Measurements from ENCODE around the gene ADAMTS18.

- TF ChIP-seq CTCF (conservative IDR thresholded peaks at IDR 0.05; ENCODE audit: low read length) (no peak), EZH2phosphoT487 (IDR thresholded peaks at IDR 0.05; ENCODE audit: borderline replicate concordance) (no peak)
Measured at GRCh38 chr16:77364770-77365169, 70.1 kb downstream of the ADAMTS18 start.
